ENCODE measurements around the gene PEDS1.
"Not testable (repeated sequence)": the region's sequence is repeated elsewhere in the genome, so short reads cannot be mapped to it uniquely, and the experiment has no call there.

PEDS1 gene

DNA sequence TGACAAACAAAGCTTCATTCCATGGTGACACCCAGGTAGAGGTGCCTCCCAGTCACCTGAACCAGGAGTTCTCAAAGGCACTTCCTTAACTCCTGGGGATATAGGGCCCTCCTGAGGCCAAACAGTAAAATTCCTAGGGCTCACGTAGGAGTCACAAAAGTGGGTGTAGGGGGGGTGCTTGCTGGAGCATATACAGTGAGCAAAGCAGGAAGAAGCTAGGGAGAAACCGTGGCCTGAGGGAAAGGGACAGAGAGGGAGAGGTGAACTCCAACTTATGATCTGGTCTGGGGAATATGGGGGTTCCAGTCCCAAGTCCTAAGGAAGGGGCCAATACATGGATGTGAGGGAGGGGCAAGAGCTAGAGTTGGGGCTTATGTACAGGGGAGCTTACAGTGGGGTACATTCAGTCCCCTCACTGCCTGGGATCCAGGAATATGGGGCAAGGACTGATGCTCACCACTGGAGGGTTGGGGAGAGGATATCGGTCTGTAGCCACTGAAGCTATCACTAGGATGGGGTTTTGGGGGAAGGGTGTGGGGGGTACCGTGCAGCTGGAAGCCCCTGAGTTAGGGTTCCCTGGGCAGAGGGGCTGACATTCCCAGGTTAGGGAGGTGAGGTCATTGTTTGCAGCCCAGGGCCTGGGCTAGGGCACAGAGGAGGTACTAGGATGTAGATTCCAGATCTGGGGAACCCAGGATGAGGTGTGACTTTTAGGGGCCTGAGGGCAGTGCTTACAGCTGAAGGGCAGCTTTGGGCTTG lies 950 bp downstream of the PEDS1 start:
- no peak for DNase-seq

DNA sequence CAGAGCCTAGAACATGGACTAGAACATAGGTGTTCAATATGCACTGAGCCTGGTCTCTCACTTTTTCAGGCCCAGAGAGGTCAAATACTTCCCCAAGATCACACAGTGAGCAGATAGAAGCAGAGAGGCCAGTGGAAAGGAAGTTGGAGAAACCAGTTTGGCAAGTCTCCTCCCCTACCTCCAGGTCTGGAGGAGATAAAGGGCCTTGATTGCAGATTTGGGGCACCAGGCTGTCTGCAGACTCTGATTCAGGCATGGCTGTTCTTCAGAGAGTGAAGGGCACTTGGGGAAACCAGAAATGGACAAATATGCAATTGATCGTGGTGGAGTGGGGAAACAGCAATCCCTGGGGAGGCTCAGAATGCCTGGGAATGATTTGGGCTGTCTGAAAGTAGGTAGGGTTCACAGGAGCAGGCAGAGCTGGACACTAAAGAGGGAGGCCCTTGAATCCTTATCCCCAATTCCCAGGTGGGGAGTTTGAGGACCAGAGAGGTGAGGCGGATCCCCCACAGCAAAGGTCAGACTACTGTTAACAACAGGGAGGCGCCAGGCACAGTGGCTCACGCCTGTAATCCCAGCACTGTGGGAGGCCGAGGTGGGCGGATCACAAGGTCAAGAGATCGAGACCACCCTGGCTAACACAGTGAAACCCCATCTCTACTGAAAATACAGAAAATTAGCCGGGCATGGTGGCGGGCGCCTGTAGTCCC lies 2.3 kb downstream of the PEDS1 start:
- no peak for DNase-seq

DNA sequence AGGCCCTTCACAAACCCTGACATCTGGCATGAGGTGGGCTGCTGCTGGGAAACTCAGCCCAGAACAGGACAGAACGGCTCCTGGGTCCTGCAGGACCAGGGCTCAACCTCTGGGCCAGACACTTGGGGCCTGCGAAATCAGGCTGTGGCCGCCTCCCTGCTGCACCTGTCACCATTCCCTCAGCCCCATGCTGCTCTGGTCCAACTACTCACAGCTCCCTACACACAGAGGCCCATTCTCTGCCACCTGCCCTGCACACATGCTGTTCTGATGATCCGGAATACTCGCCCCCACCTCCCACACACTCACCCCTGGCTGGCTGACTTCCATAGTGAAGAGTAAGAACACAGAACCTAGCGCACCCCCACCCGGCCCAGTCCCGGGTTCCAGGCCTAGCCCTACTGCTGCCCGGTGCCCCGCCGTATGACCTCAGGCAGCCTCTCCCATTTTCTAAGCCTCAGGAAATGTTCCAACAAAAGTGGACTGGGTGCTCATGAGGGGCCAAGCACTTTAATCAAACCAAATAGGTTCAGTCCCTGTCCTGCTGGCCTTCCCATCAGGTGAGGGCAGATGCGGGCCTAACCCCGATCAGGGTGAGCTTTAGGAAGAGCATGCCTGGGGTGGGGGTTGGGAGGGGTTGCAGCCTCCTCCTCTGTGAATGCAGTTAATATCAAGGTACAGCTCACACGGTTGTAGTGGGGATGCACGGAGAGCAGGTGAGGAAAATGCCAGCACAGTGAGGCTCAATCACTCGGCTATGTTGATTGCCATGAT lies 3.9 kb downstream of the PEDS1 start:
- DNase-seq = no peak

DNA sequence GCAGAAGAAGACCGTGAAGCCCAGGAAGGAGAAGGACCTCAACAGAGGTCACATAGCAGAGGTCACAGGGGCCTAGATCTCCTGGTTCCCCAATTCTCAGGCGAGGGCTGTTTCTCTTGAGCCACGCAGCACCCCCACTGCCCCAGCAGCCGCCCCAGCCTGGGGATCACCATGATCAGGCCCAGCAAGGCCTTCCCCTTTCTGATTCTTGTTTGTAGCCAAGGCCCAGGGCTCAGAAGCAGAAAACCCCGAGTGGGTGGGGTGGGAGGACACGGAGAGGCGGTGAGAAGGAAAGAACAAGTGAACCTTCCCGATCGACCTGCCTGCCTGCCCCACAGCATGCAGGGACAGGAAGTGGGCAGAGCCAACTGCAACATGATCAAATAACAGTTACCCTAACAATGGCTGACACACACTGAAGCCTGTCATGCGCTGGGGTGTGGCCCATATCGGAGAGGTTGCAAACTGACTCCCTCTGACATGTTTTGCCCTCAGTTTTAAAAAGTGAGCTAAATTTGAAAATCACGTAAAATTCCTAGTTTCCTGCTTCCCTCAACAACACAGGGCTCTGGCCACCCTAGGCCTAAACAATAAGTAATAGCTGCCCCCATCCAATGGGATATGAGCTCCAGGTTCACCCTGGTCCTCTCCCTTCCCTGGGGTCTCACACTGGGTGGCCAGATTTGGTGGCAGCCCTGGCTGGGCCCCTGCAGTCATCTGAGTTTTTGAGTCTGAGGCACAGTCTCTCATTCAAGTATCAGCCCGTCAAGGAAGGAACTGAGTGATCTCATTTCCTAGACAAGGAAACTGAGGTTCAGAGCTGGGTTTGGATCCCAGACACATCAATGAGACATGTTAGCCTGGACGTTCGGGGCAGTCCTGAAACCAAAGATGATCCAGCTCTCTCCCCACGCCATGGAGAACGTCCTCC lies 6.5 kb downstream of the PEDS1 start:
- DNase-seq = no peak

DNA sequence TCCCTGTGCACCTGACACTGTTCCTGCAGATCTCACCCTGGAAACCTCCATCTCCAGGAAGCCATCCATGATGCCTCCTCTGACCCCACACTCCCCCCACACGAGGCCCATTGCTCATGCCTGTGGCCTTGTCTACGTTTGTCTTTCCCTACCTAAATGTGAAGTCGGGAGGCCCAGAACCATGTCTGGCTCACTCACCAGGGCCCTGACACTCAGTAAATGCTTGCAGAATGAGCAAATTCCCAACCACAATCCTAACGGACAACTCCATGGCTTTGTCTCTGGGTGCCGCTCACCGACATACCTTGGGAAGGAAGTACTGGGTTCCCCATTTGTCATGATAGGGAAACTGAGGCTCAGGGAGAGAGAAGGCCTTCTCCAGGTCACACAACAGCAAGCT lies 7.3 kb downstream of the PEDS1 start:
- DNase-seq = no peak

DNA sequence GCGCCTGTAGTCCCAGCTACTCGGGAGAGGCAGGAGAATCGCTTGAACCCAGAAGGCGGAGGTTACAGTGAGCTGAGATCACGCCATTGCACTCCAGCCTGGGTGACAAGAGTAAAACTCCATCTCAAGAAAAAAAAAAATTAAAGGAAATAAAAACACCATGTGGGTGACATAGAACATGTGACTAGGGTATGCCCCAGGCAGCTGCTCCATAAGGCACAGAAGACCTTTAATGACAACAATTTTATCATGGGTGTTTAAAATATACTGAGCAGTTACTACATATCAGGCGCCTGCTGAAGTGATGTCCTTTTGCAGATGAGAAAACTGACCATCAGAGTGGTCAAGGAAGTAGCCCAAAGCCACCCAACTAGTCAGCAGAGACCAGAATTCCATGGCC lies 8.0 kb downstream of the PEDS1 start:
- DNase-seq = no peak

DNA sequence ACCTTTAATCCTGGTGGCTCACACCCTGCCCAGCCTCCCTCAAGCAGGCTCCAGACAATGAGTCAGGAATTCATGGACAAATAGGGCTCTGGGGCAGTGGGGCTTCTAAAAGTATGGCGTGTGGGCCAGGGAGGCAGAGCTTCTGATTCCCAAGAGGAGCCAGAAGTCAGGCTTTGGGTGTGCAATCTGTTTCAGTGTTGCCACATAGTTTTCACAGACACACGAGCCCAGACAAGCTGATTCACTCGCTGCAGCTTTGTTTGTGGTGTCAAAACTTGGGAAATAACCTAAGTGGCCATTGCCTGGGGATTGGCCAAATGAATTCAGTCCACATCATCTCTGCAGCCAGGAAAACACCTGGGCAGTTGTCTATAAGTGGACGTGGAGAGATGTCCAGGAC lies 9.2 kb downstream of the PEDS1 start:
- DNase-seq = no peak

DNA sequence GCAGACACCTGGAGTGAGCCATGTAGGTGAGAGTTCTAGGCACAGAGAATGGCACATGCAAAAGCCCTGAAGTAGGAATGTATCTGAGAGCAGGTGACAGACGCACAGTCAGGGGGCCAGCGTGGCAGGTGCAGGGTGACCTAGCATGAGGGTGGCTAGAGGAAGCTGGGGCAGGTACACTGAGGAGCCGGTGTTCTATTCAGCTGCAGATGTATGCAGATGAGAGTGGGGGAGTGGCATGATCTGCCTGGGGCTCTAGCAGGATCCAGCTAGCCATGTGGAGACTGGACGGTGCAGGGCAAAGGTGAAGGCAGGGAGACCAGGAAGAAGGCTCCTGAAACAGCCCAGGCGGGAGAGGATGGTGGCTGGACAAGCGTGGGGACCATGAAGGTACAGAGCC lies 10.7 kb downstream of the PEDS1 start:
- no peak for DNase-seq

DNA sequence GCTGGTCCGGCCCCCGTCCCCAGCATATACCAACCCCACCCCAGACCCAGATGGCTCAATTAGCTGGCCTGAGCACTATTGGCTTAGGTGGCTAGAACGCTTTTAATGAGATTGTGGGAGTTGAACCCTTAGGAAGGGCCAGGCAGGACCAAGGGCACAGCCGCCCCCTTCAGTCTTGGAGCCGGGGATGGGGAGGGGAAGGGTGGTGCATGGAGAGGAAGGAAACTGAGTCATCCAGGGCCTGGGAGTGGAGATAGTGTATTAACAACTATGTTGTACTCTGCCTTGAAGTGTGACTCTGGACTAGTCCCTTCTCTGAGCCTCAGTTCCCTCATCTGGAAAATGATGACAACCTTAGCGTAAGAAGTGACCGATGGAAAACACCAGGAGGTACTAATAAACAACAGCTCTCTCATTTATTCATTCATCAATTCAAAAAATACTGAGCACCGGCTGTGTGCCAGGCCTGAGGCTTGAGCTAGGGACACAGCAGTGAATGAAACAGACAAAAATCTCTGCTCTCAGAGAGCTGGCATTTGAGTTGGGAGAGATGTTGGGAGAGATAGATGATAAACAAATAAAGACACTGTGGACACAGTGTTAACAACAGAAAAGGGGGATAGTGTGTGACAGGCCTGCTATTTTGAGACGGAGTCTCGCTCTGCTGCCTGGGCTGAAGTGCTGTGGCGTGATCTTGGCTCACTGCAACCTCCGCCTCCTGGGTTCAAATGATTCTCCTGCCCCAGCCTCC lies 11.5 kb downstream of the PEDS1 start:
- DNase-seq = no peak

DNA sequence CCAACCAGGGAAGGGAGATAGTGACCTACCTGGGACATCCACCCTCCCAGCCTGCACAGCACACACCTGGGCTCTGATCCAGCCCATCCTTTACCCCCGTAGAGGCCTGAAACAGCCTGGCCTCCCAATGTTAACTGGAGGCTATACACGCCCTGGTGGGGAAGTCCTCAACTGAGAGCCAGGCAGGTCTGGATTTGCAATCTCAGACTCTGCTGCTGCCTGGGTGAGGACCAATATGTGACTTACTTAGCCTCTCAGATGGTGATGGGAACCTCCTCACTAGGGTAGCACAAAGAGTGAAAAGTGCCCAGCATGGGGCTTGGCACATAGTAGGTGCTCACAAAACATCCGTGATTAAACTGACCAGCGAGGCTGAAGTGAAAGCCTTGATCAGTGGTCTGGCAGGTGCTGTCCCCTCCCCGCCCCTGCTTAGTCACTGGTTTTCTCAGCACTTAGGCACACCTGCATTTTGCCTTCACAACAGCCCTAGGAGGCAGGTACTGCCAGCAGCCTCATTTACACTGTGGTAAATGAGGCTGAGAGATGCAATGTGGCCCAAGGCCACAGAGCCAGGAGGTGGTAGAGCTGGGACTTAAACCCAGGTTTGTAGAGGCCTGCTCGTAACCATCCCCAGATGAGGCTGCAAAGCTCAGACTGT lies 12.4 kb downstream of the PEDS1 start:
- DNase-seq = no peak

DNA sequence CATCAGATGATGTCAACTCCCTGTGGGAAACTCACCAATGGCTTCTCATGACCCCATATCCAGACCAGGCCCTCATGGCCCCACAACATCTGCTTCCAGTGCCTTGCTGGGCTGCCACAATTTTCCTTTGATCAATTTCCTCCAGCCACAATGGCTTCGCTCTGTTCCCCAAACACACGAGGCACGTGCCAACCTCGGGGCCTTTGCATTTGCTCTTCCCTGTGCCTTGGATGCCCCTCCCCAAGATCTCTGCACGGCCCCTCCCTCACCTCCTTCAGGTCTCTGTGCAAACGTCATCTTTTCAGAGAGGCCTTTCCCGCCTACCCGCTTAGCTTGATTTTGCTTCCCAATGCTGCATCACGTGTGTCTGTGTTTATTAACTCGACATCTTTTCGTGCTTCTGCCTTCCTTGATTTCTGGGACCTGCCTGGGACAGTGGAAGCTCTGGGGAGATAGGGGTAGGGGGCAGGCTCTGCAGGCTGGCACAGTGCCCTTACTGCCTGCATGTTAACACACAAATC lies 13.1 kb downstream of the PEDS1 start:
- no peak for DNase-seq

DNA sequence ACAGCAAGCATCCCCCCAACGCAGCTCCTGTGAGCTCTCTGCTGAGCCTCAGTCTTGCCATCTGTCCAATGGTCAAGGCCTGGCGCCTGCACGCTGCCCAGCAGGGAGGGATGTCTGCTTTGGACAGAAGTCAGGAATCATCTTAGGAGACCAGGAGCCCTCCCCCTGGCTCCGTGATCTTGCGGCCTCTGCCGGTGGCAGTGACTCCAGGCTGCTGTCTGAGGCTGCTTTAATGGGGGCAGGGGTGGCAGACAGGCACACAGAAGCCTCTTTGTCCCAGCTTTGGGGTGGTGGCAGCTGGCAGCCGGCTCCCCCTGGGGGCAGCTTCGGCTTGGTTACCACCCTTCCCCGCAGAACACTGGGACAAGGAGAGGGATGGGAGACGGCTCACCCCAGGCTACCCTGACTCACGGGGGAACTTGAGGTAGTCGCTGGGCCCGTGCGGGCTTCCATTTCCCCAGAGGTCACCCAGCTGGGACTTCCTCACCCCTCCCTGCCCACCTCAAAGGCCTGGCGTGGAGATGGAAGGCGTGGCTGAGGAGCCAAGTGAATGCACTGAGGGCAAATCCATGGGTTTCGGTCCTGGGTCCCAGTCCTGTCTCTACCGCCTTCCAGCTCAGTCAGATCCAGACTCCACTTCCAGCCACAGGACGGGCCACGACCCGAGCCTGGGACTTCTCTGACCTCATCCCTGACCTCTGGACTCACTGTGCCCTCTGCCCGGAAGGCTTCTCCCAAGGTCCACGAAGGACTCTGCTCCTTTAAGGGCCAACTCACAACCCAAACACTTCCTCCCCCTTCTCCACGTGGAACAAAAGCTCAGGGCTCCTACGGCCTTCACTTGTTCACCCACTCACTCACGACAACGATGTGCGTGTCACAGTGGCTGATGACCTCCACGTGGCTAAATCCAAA lies 14.8 kb downstream of the PEDS1 start:
- DNase-seq = no peak

DNA sequence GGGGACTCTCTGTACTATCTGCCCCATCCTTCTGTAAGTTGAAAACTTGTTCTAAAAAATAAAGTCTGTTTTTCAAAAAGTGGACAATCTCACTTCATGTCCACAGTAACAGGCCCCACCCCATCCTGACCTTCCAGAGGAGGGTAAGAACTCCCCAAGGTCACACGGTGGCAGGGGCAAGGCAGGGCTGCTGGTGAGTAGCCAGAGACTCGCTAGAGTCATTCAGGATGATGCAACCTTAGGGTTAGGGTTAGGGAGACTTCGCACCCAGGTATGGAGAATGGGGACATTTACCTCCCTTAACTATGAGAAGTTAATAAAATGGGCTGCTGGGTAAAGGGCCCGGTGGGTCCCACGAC lies 15.4 kb downstream of the PEDS1 start:
- DNase-seq = no peak

DNA sequence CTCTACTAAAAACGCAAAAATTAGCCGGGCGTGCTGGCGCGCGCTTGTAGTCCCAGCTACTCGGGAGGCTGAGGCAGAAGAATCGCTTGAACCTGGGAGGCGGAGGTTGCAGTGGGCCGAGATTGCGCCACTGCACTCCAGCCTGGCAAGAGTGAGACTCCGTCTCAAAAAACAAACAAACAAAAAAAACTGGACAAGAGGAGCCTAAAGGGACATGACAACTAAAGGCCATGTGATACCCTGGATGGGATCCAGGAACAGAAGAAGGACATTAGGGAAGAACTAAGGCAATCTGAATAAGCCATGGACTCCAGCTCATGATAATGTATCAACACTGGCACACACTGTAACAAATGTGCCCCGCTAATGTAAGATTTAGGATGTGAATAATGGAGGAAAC lies 15.8 kb downstream of the PEDS1 start:
- not testable (repeated sequence) for DNase-seq

DNA sequence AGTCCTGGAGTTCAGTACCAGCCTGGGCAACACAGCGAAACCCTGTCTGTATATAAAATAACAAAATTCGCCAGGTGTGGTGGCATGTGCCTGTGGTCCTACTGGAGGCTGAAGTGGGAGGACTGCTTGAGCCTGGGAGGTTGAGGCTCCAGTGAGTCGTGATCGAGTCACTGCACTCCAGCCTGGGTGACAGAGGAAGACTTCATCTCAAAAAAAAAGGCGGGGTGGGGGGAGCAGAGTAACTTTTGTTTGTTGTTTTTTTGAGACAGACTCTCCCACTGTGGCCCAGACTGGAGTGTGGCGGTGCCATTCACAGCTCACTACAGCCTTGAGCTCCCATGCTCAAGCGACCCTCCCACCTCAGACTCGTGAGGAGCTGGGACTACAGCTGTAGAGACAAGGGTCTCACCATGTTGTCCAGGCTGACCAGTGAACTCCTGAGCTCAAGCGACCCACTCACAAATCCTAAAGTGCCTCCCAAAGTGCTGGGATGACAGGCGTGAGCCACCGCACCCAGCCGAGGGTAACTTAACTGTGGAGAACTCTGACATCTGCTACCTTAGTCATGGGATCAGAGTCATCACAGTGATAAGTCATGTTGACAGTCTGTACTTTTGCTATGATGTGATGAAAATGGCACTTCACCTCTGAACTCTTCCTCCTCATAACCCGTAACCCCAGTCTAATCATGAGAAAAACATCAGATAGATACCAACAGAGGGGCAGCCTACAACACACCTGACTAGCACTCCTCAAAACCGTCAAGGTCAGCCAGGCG lies 16.5 kb downstream of the PEDS1 start:
- no peak for DNase-seq

DNA sequence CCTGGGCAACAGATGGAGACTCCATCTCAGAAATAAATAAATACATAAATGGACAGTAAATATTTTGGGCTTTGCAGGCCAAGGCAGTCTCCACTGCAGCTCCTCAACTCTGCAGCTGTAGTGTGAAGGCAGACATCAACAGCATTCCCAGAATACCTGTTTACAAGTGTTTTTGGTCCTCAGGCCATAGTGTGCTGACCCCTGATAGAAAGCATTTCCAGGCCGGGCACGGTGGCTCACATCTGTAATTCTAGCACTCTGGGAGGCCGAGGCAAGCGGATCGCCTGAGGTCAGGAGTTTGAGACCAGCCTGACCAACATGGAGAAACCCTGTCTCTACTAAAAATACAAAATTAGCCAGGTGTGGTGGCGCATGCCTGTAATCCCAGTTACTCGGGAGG lies 18.4 kb downstream of the PEDS1 start:
- DNase-seq = not testable (repeated sequence)

DNA sequence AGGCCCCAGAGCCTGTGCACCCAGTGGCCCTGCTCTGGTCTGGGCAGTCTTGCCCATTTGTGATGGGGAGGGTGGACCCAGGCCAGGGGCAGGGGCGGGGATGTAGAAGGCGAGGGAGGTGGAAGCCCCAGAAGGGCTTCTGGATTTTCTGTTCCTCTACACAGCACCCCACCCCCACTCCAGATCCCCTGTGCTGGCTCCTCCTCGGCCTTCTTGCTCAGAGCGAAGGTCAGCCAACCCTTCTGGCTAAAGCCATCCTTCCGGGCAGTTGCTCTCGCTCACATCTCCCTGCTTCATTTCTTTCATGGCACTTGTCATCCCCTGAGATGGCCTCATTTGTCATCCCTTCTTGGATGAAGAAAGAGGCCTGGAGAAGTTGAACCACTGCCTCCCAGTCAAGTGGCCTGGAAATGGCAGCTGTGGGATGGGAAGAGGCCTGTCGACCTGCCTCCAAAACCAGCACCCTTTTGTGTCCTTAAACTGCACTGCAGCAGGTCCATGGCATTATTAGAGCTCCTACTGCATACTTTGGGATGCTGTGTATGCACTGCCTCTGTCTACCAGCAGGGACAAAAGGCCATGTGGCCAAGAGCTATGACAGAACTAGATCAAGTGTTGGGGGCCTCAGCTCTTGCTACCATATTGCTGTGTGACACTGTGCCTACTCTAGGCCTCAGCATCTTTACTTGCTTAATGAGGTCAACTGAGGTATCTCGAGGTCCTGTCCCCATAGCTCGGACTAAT lies 19.9 kb downstream of the PEDS1 start:
- no peak for DNase-seq

DNA sequence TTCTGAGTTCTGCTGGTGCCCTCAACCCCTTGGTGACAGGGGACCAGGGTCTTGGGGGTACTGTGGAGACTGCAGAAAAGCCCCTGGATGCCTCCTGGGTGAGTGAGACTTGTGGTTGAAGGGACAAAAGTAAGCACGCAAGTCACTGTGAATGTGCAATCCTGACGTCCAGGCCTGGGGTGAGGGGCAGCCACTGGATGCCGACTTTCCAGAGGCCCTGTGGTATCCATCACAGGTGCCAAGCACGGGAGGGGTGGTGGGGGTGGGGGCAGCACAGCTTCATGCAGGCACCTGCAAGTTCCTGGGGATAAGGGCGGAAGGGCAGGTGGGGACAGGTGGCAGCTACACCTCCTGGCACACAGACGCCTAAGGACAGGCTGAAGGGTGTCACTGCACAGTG lies 20.5 kb downstream of the PEDS1 start:
- no peak for DNase-seq

DNA sequence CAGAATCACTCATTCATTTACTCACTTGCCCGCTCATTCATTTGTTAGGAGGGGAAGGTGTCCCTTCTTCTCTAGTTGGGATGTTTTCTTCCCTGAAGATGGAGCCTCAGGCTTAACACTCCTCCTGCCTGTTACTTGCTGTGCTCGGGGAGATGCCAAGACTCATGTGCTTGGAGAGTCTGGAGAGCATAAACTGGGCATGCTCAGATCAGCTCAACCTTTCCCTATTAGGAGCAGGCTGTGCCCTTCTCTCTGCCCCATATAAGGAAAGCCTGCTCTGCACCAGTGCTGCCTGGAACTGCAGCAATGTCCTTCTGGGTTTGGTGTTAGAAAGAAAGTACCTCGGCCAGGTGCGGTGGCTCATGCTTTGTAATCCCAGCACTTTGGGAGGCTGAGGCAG lies 22.5 kb downstream of the PEDS1 start:
- no peak for DNase-seq

All from NCI-H2227 treated with DMSO at 0.1 percent for 48 hours (cell line).